Pulmonary artery endothelial cell (primary cell): Measurements from ENCODE around the gene LRRC7. TPM values are rescaled to one million over a fixed set of nuclear protein-coding genes. Genes with fewer than 3 reads are reported as not detected.

ENCODE experiments used
- DNase-seq: peaks from one replicate; pipeline ENCODE4 v3.0.0-alpha.2; 2011; ENCODE audit warnings: low read depth, low spot score
- total RNA-seq: library from RNA; depleted of rRNA; stranded (reverse); fragments of >200 nt; gene quantifications from 2 replicates; pipeline ENCODE4 v1.2.3, GENCODE V29; 2014

The LRRC7 gene
- total RNA-seq, 1 donor from 2014 or later = not detected

DNA sequence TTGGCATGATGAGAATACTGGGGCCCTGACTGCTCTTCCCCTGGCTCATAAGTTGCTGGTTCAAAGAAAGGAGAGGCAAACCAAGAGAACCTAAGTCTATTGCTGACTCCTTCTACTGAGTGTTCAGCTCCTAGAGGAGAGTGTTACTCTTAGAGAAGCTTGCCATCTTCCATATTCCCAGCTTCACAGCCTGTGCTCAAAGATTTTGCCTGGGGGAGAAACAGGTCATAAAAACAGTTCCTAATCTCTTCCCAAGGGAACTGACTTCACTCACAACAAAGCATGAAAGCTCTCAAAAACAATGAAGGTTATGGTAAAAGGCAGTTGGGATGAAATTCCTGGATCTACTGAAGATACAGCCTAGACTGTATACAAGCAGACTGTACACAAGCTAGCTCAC lies 600.6 kb downstream of the LRRC7 start:
- no peak for DNase-seq

DNA sequence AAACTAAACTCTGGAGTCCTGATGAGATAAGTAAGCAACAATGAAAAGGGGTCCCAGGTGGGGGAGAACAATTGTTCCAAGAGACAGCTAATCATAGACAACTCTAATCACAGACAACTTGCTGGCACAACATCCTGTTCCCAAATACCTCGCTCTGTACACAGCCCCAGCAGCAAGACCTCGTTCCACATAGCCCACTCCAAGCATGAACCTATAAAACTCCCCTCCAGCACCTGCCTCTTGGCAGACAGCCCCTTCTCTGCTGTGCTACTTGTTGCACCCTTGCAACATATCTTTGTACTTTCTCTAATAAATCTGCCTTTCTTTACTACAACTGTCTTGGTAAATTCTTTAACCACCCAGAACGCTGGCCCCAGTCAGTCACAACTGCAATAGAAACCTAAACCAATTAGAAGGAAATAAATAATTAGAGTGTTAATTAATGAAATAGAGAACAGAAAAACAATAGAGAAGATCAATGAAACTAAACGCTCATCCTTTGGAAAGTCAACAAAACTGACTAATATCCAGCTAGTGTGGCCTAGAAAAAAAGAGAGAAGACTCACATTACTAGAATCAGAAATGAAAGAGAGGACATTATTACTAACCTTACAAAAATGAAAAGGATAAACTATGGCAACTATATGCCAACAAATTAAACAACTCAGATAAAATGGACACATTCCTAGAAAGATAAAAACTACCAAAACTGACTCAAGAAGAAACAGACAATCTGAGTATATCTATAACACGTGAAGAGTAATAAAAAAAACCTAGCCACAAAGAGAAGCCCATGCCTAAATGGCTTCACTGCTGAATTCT lies 601.5 kb downstream of the LRRC7 start:
- no peak for DNase-seq

GRCh38 chr1:70171512-70171911 lies 603.8 kb downstream of the LRRC7 start:
- no peak for DNase-seq
